GM12891 (cell line): ENCODE data around the gene MEF2D.

Source experiments
- DNase-seq: peaks from one replicate; pipeline ENCODE4 v3.0.0; 2011; ENCODE audit warnings: low spot score; ENCODE audit not compliant: insufficient read length
- FAIRE-seq: peaks from 2 replicates; lab custom pipeline; 2011; peaks lifted over from hg19 to GRCh38; lab: Jason Lieb, UNC
- PAX5 ChIP-seq: IDR thresholded peaks from 2 replicates; pipeline ENCODE4 v1.6.1; 2011; ENCODE audit warnings: low read length, moderate library complexity, mild to moderate bottlenecking; ENCODE audit not compliant: insufficient read depth, severe bottlenecking
- POLR2A ChIP-seq: IDR thresholded peaks from 2 replicates; pipeline ENCODE4 v1.6.1; 2011; ENCODE audit warnings: low read depth, low read length, control low read depth
- POLR2AphosphoS5 ChIP-seq: IDR thresholded peaks from 2 replicates; pipeline ENCODE4 v1.6.1; 2011; ENCODE audit warnings: low read depth, low read length, control low read depth
- POU2F2 ChIP-seq: IDR thresholded peaks from 2 replicates; pipeline ENCODE4 v1.6.1; 2011; ENCODE audit warnings: low read depth, mild to moderate bottlenecking, control low read depth, low read length, moderate library complexity
- SPI1 ChIP-seq: IDR thresholded peaks from 2 replicates; pipeline ENCODE4 v1.6.1; 2011; ENCODE audit warnings: low read depth, low read length, control low read depth
- TAF1 ChIP-seq: IDR thresholded peaks from 2 replicates; pipeline ENCODE4 v1.6.1; 2011; ENCODE audit warnings: low read depth, low read length, control low read depth

Gene MEF2D

GRCh38 chr1:156510709-156511108 is 10.1 kb upstream of the MEF2D start:
- FAIRE-seq = no peak
- TF ChIP-seq POU2F2 (no peak), POLR2A (no peak), PAX5 (no peak), TAF1 (no peak), POLR2AphosphoS5 (no peak), SPI1 (no peak)
- DNase-seq = no peak

- FAIRE-seq = no peak
- DNase-seq = no peak
- TF ChIP-seq POLR2AphosphoS5 (no peak), TAF1 (no peak), PAX5 (no peak)
Measured at GRCh38 chr1:156509424-156510034, 9.0 kb upstream of the MEF2D start.

GRCh38 chr1:156508955-156509234 is 8.3 kb upstream of the MEF2D start:
- TF ChIP-seq POLR2AphosphoS5 (no peak), SPI1 (no peak), POU2F2 (no peak), TAF1 (no peak), POLR2A (no peak), PAX5 (no peak)
- DNase-seq (no peak), FAIRE-seq (no peak)

- FAIRE-seq (no peak), DNase-seq (no peak)
- no peak for TF ChIP-seq POLR2AphosphoS5
- 0 out of 2 replicates have a peak, but pooled peaks have one; percentile 31 for TF ChIP-seq POLR2A
- 0 out of 2 replicates have a peak, but pooled peaks have one; percentile 19 for TF ChIP-seq TAF1
- no peak for TF ChIP-seq PAX5
- TF ChIP-seq POU2F2 = no peak
Measured at GRCh38 chr1:156508205-156508954, 7.8 kb upstream of the MEF2D start.

- no peak for FAIRE-seq
- DNase-seq = no peak
- no peak for TF ChIP-seq PAX5
- no peak for TF ChIP-seq POU2F2
- no peak for TF ChIP-seq POLR2A
- no peak for TF ChIP-seq TAF1
- no peak for TF ChIP-seq SPI1
- TF ChIP-seq POLR2AphosphoS5 = no peak
Measured at GRCh38 chr1:156506450-156506849, 5.9 kb upstream of the MEF2D start.

GRCh38 chr1:156505679-156506298 is 5.2 kb upstream of the MEF2D start:
- TF ChIP-seq POU2F2 (no peak), POLR2A (no peak), SPI1 (no peak), TAF1 (no peak), PAX5 (no peak), POLR2AphosphoS5 (no peak)
- DNase-seq (no peak), FAIRE-seq (peak; percentile 40)

- DNase-seq = peak; percentile 73
- TF ChIP-seq POLR2AphosphoS5 (no peak; the same call in 1 of the 2 replicates), POLR2A (0 out of 2 replicates have a peak, but pooled peaks have one; percentile 42), PAX5 (peak; percentile 40), POU2F2 (peak; percentile 99)
- FAIRE-seq = peak; percentile 90
Measured at GRCh38 chr1:156504821-156505678, 4.5 kb upstream of the MEF2D start.

- DNase-seq = no peak
- TF ChIP-seq SPI1 (no peak), POLR2AphosphoS5 (no peak), POLR2A (no peak), TAF1 (no peak), PAX5 (no peak), POU2F2 (no peak)
- no peak for FAIRE-seq
Measured at GRCh38 chr1:156504438-156504813, 3.9 kb upstream of the MEF2D start.
